Epithelial cell of proximal tubule (primary cell): ENCODE measurements around the gene DOCK2. TPM values are rescaled to one million over a fixed set of nuclear protein-coding genes. Genes with fewer than 3 reads are reported as not detected.

ENCODE experiments used
- DNase-seq: peaks from one replicate; pipeline ENCODE4 v3.0.0-alpha.2; 2011; ENCODE audit warnings: low read depth
- H3K4me3 ChIP-seq: 2 replicates; pipeline ENCODE4 v1.5.1; 2011; ENCODE audit warnings: low read depth, mild to moderate bottlenecking, low read length
- CTCF ChIP-seq: conservative IDR thresholded peaks from 2 replicates; pipeline ENCODE4 v1.5.1; 2012; ENCODE audit warnings: low read depth, mild to moderate bottlenecking, low read length
- total RNA-seq: library from RNA; depleted of rRNA; stranded (reverse); fragments of >200 nt; gene quantifications from 2 replicates; pipeline ENCODE4 v1.2.3, GENCODE V29; 2015

The DOCK2 gene
- total RNA-seq, 1 donor from 2014 or later = 30.4 TPM

- TF ChIP-seq CTCF = no peak
- H3K4me3 ChIP-seq = no peak overlapping the region
- no peak for DNase-seq
Measured at GRCh38 chr5:170055606-170056005, 418.5 kb downstream of the DOCK2 start.

DNA sequence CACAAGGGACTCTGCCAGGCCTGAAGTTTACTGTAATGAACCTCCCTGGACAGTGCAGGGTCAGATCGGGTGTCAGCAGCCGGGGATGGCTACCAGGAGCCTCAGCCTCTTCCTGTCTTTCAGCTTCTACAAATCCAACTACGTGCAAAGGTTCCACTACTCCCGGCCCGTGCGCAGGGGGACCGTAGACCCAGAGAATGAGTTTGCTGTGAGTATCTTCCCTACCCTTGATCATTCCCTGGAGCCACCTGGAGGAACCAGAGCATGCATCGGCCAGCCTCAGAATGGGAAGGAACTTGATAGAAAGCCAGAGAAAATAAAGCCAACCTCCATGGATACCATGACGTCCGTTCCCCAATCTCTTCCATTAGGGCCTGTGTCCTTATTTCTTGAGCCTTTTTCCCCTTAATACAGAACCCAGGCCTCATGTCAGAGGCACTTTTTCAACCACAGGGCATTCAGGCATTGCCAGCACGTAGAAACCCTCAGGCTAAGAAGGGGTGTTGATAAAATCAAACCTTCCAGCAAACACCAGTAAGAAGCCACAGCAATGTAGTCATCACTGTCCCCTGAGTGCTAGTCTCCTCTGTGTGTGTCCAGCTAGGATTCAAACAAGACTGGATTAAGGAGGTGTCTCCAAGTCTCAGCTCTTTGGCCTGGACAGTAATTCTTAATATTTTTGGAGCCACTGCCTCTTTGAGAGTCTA lies 419.6 kb downstream of the DOCK2 start:
- TF ChIP-seq CTCF = no peak
- H3K4me3 ChIP-seq = no peak overlapping the region
- DNase-seq = no peak

- DNase-seq = no peak
- no peak for TF ChIP-seq CTCF
- H3K4me3 ChIP-seq = no peak overlapping the region
Measured at GRCh38 chr5:170057311-170057710, 420.2 kb downstream of the DOCK2 start.

DNA sequence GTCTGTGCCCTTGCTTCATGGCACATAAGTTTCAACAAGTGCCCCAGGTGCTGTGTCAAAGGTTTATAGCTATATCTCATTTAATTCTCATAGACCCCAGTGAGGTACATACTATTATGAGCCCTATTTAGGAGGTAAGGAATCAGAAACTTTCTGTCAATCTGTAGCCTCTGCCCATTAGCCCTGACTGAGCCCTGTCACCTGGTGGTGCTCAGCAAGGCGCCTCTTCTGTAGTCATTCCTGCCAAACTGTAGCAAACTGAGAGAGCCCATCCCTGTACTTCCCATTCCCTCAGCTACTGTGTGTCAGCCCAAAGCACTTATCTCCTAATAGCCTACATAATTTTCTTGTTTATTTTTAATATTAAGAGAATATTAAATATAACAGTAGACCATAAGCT lies 422.1 kb downstream of the DOCK2 start:
- DNase-seq = no peak
- TF ChIP-seq CTCF = no peak
- no peak overlapping the region for H3K4me3 ChIP-seq

DNA sequence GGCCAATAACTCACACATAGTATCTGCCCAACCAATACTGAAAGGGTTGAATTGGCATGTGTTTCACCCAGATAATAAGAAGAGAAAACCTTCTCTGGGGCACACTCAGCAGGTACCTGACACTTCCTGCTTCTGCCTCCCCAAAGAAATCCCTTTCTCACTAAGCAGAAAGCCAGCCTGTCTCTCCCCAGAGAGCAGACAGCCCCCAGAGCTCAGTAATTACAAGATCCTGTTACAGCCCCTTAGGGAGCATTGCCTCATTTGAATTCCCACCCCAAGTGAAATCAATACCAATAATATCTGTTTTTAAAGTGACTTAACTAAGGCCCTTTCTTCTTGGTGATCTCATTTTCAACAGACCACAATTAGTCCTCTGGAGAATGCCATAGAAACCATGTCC lies 430.1 kb downstream of the DOCK2 start:
- no peak for TF ChIP-seq CTCF
- no peak for DNase-seq
- no peak overlapping the region for H3K4me3 ChIP-seq

- no peak for DNase-seq
- TF ChIP-seq CTCF = no peak
- H3K4me3 ChIP-seq = no peak overlapping the region
Measured at GRCh38 chr5:170067574-170068170, 430.6 kb downstream of the DOCK2 start.

DNA sequence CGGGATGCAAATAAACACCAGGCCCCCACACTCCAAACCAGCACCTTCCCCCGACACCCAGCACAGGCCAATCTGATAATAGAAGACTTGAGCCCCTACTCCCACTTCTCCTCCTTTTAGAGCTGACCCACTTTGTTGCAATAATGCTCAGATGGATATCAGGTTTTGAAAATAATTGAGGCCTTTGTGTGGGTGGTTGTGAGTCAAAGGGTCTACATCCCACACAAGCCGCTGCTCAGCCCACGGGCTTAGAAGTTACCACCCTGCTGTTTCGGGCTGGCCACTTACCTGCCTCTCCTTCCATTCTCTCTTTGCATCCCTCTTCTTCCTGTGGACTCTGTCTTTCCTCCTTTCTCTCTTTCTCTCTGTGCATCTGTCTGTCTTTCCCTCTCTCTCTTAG lies 432.4 kb downstream of the DOCK2 start:
- DNase-seq = no peak
- TF ChIP-seq CTCF = no peak
- no peak overlapping the region for H3K4me3 ChIP-seq
